ENCODE data around the gene AKNA.

The AKNA gene

GRCh38 chr9:114310471-114311450, 77.0 kb downstream of the AKNA start:
- no peak for DNase-seq
- Histone ChIP-seq H3K9me3 (no peaks in the 10 kb centered on the region), H3K4me3 (ENCODE audit: low read depth, low read length) (no peak overlapping the region), H3K27me3 (no peaks in the 10 kb centered on the region), H3K36me3 (no peaks in the 10 kb centered on the region), H3K4me1 (no peaks in the 10 kb centered on the region)
- TF ChIP-seq, protein P1, sequence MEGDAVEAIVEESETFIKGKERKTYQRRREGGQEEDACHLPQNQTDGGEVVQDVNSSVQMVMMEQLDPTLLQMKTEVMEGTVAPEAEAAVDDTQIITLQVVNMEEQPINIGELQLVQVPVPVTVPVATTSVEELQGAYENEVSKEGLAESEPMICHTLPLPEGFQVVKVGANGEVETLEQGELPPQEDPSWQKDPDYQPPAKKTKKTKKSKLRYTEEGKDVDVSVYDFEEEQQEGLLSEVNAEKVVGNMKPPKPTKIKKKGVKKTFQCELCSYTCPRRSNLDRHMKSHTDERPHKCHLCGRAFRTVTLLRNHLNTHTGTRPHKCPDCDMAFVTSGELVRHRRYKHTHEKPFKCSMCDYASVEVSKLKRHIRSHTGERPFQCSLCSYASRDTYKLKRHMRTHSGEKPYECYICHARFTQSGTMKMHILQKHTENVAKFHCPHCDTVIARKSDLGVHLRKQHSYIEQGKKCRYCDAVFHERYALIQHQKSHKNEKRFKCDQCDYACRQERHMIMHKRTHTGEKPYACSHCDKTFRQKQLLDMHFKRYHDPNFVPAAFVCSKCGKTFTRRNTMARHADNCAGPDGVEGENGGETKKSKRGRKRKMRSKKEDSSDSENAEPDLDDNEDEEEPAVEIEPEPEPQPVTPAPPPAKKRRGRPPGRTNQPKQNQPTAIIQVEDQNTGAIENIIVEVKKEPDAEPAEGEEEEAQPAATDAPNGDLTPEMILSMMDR (IDR thresholded peaks at IDR 0.05; ENCODE audit: low read depth, low read length): no peak

DNA sequence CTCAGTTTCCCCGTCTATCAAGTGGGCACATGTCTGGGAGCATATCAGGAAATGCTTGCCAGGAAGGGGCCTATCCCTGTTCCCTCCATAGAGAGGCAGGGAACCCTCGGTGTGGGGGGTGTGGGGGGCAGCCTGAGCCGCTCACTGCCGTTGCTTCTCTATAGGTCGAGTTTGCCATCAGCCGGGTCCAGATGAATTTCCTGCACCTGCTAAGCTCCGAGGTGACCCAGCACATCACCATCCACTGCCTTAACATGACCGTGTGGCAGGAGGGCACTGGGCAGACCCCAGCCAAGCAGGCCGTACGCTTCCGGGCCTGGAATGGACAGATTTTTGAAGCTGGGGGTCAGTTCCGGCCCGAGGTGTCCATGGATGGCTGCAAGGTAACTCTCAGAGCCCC, 78.7 kb downstream of the AKNA start:
- Histone ChIP-seq H3K36me3 (no peaks in the 10 kb centered on the region), H3K9me3 (no peaks in the 10 kb centered on the region), H3K27me3 (no peaks in the 10 kb centered on the region), H3K4me3 (ENCODE audit: low read depth, low read length) (no peak overlapping the region), H3K4me1 (peaks cover 5% of the 10 kb centered on the region; the same call in 1 of the 2 replicates)
- DNase-seq: no peak
- TF ChIP-seq, protein P1 (IDR thresholded peaks at IDR 0.05; ENCODE audit: low read depth, low read length): no peak

DNA sequence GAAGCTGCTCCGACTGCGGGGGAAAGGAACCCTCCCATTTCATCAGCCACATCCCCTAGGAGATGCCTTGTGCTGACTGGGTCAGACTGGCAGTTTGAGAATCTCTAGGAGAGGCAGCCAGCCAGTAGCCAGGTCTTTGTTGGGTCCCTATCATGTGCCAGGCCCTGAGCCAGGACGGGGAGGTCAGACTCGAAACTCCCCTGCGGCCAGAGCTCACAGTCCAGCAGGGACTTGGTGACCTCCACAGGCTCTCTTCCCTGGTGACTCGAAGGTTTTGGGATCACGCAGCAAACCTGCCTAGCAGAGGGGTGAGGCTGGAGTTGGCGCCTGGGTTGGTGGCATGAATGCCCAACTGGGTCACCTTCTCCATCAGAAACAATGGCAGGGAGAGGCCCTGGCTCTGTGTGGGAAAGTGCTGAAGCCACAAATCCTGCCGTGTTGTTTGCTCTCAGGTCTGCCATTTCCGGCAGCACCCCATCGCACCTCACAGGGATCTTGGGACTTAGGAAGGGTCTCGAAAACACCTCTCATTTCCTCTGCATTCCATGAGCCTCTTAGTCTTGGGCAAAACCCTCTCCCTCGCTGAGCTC, 79.3 kb downstream of the AKNA start:
- H3K27me3 ChIP-seq: no peaks in the 10 kb centered on the region
- TF ChIP-seq, protein P1 (IDR thresholded peaks at IDR 0.05; ENCODE audit: low read depth, low read length): no peak
- no peaks in the 10 kb centered on the region for H3K9me3 ChIP-seq
- peaks cover 5% of the 10 kb centered on the region; the same call in 1 of the 2 replicates for H3K4me1 ChIP-seq
- H3K4me3 ChIP-seq (ENCODE audit: low read depth, low read length): no peak overlapping the region
- no peak for DNase-seq
- H3K36me3 ChIP-seq: no peaks in the 10 kb centered on the region

- no peak for DNase-seq
- TF ChIP-seq, protein P1 (IDR thresholded peaks at IDR 0.05; ENCODE audit: low read depth, low read length): no peak
- H3K36me3 ChIP-seq: no peaks in the 10 kb centered on the region
- H3K27me3 ChIP-seq: no peaks in the 10 kb centered on the region
- peaks cover 5% of the 10 kb centered on the region; the same call in 1 of the 2 replicates for H3K4me1 ChIP-seq
- no peaks in the 10 kb centered on the region for H3K9me3 ChIP-seq
- no peak overlapping the region for H3K4me3 ChIP-seq (ENCODE audit: low read depth, low read length)
Observed at GRCh38 chr9:114307899-114308267, 79.9 kb downstream of the AKNA start.

DNA sequence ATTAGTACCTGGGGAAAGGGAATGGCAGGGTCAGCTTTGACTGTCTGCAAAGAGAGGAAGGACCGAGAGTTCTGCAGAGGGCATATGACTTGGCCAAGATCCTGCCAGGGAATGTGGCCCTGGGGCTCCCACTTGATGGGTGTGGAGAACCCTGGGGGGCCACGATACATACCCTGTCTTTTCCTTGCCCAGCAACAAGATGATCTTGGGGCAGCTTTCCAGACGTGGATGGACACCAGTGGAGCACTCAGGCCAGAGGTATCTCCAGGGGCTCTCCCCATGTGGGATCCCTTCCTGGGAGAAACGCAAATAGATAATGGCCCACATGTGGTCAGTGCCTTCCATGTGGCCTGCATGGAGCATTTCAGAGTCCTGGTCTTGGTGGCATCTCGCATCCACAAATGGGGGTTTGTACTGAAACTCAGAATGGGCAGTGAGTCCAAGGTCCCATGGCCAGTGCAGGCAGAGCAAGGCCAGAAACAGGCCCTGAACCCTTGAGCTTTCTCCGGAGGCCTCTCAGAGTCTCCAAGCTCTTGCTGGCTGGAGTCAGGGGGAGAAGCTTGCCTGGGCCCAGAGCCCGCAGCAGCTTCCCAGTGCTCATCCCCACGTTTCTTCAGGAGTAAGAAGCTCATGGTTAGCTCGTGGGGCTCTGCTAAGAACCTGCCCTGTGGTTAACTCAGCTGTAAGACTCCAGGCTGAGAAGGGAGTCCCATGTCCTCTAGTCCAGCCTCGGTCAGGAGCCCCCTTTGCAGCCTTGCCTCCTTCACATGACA, 83.2 kb downstream of the AKNA start:
- Histone ChIP-seq H3K4me3 (ENCODE audit: low read depth, low read length) (no peak overlapping the region), H3K9me3 (no peaks in the 10 kb centered on the region), H3K4me1 (peaks cover 5% of the 10 kb centered on the region; the same call in 1 of the 2 replicates), H3K27me3 (no peaks in the 10 kb centered on the region), H3K36me3 (no peaks in the 10 kb centered on the region)
- TF ChIP-seq, protein P1 (IDR thresholded peaks at IDR 0.05; ENCODE audit: low read depth, low read length): no peak
- DNase-seq: no peak

Data from BE2C (cell line).